GM12878 (cell line): ENCODE data around the gene NECAB2. TPM values are rescaled to one million over a fixed set of nuclear protein-coding genes. Genes with fewer than 3 reads are reported as not detected.

ENCODE experiments used
- ATAC-seq: fragments of 200-7000 bp; cut with Tn5 transposase; 3 replicates; pipeline ENCODE4 v1.9.1; 2020; ENCODE audit warnings: mild to moderate bottlenecking, moderate library complexity
- BruUV-seq: library from RNA; stranded (reverse); fragments of 400-500 nt; replicated peaks from 2 replicates; lab custom pipeline; 2021; lab: Mats Ljungman, UMichigan
- CTCF ChIA-PET: fragments of 300-600 bp; sonication (Branson Sonifier 250); formaldehyde crosslinking; extraction: SDS; loops from one replicate; lab custom pipeline; 2021; ENCODE audit warnings: inconsistent platforms; lab: Yijun Ruan, JAX
- POLR2A ChIA-PET: fragments of 350-600 bp; formaldehyde crosslinking; extraction: SDS; loops from one replicate; lab custom pipeline; 2021; ENCODE audit warnings: inconsistent platforms; lab: Charles Lee
- RAD21 ChIA-PET: fragments of 300-600 bp; sonication (Branson Sonifier 250); formaldehyde crosslinking; loops from one replicate; lab custom pipeline; 2023; ENCODE audit warnings: antibody characterized with exemption; ENCODE audit not compliant: unreplicated experiment; lab: Charles Lee
- SMC1A ChIA-PET: fragments of 300-600 bp; sonication (Branson Sonifier 250); formaldehyde crosslinking; loops from one replicate; lab custom pipeline; 2023; ENCODE audit not compliant: unreplicated experiment, uncharacterized antibody; lab: Charles Lee
- DNase-seq: peaks from one replicate; pipeline ENCODE4 v3.0.0-alpha.2; 2011; ENCODE audit warnings: low read depth, low spot score
- FAIRE-seq: peaks from 3 replicates; lab custom pipeline; 2011; peaks lifted over from hg19 to GRCh38; lab: Jason Lieb, UNC
- H2AFZ ChIP-seq: 2 replicates; pipeline ENCODE4 v1.6.0; 2011; ENCODE audit warnings: low read depth, low read length, control low read depth; ENCODE audit not compliant: control insufficient read depth
- H3K27ac ChIP-seq: 2 replicates; pipeline ENCODE4 v1.5.1; 2011; ENCODE audit warnings: control low read depth; ENCODE audit not compliant: control insufficient read depth, insufficient read depth
- H3K27me3 ChIP-seq, 2 experiments: replicated peaks in 1 of 2; 2 replicates each; pipeline versions ENCODE4 v1.6.0 to v1.6.1; 2011; ENCODE audit warnings: low read length in 1 of 2; ENCODE audit not compliant: control insufficient read depth in 2 of 2, insufficient read depth in 2 of 2
- H3K36me3 ChIP-seq, 2 experiments: 2 replicates each; pipeline ENCODE4 v1.5.1; 2011; ENCODE audit warnings: low read length in 1 of 2; ENCODE audit not compliant: control insufficient read depth in 2 of 2, insufficient read depth in 2 of 2
- H3K4me1 ChIP-seq: 2 replicates; pipeline ENCODE4 v1.6.1; 2011; ENCODE audit warnings: mild to moderate bottlenecking, low read length, moderate library complexity, mixed read lengths; ENCODE audit not compliant: control insufficient read depth, insufficient read depth
- H3K4me2 ChIP-seq: 2 replicates; pipeline ENCODE4 v1.6.0; 2011; ENCODE audit warnings: control low read depth; ENCODE audit not compliant: control insufficient read depth, insufficient read depth
- H3K4me3 ChIP-seq: fragments of 200-600 bp; sonication (generic); 2 replicates; pipeline ENCODE4 v1.5.1; 2016
- H3K79me2 ChIP-seq: 2 replicates; pipeline ENCODE4 v1.6.0; 2011; ENCODE audit warnings: low read length; ENCODE audit not compliant: control insufficient read depth, insufficient read depth
- H3K9ac ChIP-seq: 2 replicates; pipeline ENCODE4 v1.8.0; 2011; ENCODE audit warnings: low read length, control low read depth, mixed read lengths; ENCODE audit not compliant: control insufficient read depth, insufficient read depth
- H3K9me3 ChIP-seq: replicated peaks from 3 replicates; pipeline ENCODE4 v1.5.1; 2011; ENCODE audit warnings: mild to moderate bottlenecking, low read length; ENCODE audit not compliant: control insufficient read depth, insufficient read depth
- H4K20me1 ChIP-seq: 2 replicates; pipeline ENCODE4 v1.6.0; 2011; ENCODE audit not compliant: control insufficient read depth, insufficient read depth
- CBFB ChIP-seq: IDR thresholded peaks from 2 replicates; pipeline ENCODE4 v1.6.1; 2016; ENCODE audit warnings: antibody characterized with exemption, low read depth
- CREB1 ChIP-seq: IDR thresholded peaks from 2 replicates; pipeline ENCODE4 v1.6.1; 2012; ENCODE audit warnings: low read depth, mild to moderate bottlenecking, inconsistent platforms
- ESRRA ChIP-seq: IDR thresholded peaks from 2 replicates; pipeline ENCODE4 v1.6.1; 2012; ENCODE audit warnings: mild to moderate bottlenecking, low read length, improper control_type of control experiment
- FOXM1 ChIP-seq: IDR thresholded peaks from 2 replicates; pipeline ENCODE4 v1.6.1; 2012; ENCODE audit warnings: low read depth, mild to moderate bottlenecking, inconsistent platforms, low read length, moderate library complexity
- MTA3 ChIP-seq: IDR thresholded peaks from 2 replicates; pipeline ENCODE4 v1.6.1; 2012; ENCODE audit warnings: low read length, inconsistent platforms, borderline replicate concordance
- MXI1 ChIP-seq: fragments of 150-350 bp; IDR thresholded peaks from 2 replicates; pipeline ENCODE4 v1.6.1; 2011; ENCODE audit warnings: low read depth, mild to moderate bottlenecking, inconsistent platforms, low read length, improper control_type of control experiment
- NR2F1 ChIP-seq: fragments of 450-650 bp; conservative IDR thresholded peaks from 2 replicates; pipeline ENCODE4 v1.6.1; 2017; ENCODE audit warnings: mild to moderate bottlenecking
- RFX5 ChIP-seq: IDR thresholded peaks from 2 replicates; pipeline ENCODE4 v1.6.1; 2011; ENCODE audit warnings: low read depth, low read length, improper control_type of control experiment
- SPI1 ChIP-seq: IDR thresholded peaks from 2 replicates; pipeline ENCODE4 v1.6.1; 2011; ENCODE audit warnings: low read depth, mild to moderate bottlenecking, low read length, moderate library complexity, borderline replicate concordance; ENCODE audit not compliant: insufficient read depth
- SUZ12 ChIP-seq: fragments of 200-600 bp; sonication (generic); IDR thresholded peaks from one replicate; pipeline ENCODE4 v1.6.1; 2018; ENCODE audit warnings: antibody characterized with exemption, mild to moderate bottlenecking; ENCODE audit not compliant: unreplicated experiment
- TCF3 ChIP-seq: IDR thresholded peaks from 2 replicates; pipeline ENCODE4 v1.6.1; 2012; ENCODE audit warnings: low read depth, mild to moderate bottlenecking, low read length, borderline replicate concordance; ENCODE audit not compliant: insufficient read depth
- WRNIP1 ChIP-seq: IDR thresholded peaks from 2 replicates; pipeline ENCODE4 v1.6.1; 2011; ENCODE audit warnings: low read depth, low read length, improper control_type of control experiment, borderline replicate concordance
- WGBS: methylation state at CpG from one replicate; pipeline ENCODE4 v1.1.6; 2016; ENCODE audit warnings: low lambda C conversion rate; ENCODE audit not compliant: insufficient replicate concordance, insufficient coverage; ENCODE audit errors: missing lambda C conversion rate; 5-methylcytosine and 5-hydroxymethylcytosine counted together
- in situ Hi-C: fragments of 300-500 bp; cut with MboI; formaldehyde crosslinking; loops from 9 replicates; pipeline ENCODE4 v1.14.3; 2018; ENCODE audit warnings: mixed read lengths
- intact Hi-C: fragments of 100-400 bp; cut with micrococcal nuclease; formaldehyde crosslinking; loops from one replicate; pipeline ENCODE4 v1.14.2; 2022; ENCODE audit not compliant: unreplicated experiment
- polyA plus RNA-seq, 11 experiments: library from polyadenylated mRNA; depleted of rRNA in 4 of 11; unstranded in 6 of 11; stranded (reverse) in 5 of 11; fragments of >200 nt; fragmentation: Nextera tagmentation in 4 of 11; fragmentation: Illumina TruSeq in 1 of 11; extraction: Ambion mirVana in 4 of 11; extraction: Trizol in 1 of 11; gene quantifications; 1 replicate in 1 of 11; 2 replicates in 10 of 11; pipeline versions ENCODE4 v1.2.1 to v1.2.3, GENCODE V29; 2011 to 2016; ENCODE audit warnings: inconsistent platforms in 2 of 11, missing spikeins in 2 of 11, low read depth in 1 of 11
- total RNA-seq, 4 experiments: library from RNA; depleted of rRNA in 3 of 4; stranded (reverse); fragments of >200 nt in 3 of 4; fragmentation: Illumina TruSeq in 1 of 4; extraction: Trizol in 1 of 4; gene quantifications; 2 replicates each; pipeline versions ENCODE4 v1.2.1 to v1.2.3, GENCODE V29; 2013 to 2021
- TF ChIP-seq, protein P1 (sequence below): fragments of 450-650 bp; IDR thresholded peaks from 2 replicates; pipeline ENCODE4 v1.6.1; 2017; ENCODE audit warnings: mild to moderate bottlenecking, low read depth, inconsistent platforms; ENCODE audit not compliant: poor library complexity, severe bottlenecking
- TF ChIP-seq, protein P2 (sequence below): fragments of 450-650 bp; IDR thresholded peaks from 2 replicates; pipeline ENCODE4 v1.6.1; 2016; ENCODE audit warnings: mild to moderate bottlenecking, moderate library complexity, borderline replicate concordance

Gene NECAB2
- total and polyA plus RNA-seq, 10 of the 15 experiments (the other 5 are each of a cell fraction or from before 2014, with no cell fraction given) = not detected

DNA sequence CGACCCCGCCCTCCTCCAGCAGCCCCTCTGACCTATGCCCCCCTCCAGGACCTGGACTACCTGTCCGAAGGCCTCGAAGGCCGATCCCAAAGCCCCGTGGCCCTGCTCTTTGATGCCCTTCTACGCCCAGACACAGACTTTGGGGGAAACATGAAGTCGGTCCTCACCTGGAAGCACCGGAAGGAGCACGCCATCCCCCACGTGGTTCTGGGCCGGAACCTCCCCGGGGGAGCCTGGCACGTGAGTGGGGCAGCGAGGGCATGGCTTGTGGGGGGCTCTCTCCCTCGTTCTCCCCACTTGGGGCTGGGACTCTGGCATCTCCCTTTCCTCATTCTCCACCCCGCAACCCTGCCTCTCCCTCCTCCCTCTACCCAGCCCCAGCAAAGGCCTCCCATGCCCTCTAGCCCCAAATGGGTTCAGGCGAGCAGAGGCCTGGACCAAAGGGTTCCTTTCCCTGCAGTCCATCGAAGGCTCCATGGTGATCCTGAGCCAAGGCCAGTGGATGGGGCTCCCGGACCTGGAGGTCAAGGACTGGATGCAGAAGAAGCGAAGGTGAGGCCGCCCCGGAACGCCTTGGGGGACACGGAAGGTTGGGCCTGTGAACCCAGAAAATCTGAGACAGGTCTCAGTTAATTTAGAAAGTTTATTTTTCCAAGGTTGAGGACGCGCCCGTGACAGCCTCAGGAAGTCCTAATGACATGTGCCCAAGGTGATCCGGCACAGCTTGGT is 7.4 kb upstream of the NECAB2 start:
- RAD21 ChIA-PET = no interaction called here
- H4K20me1 ChIP-seq = no peaks in the 10 kb centered on the region
- no peak overlapping the region for H3K27ac ChIP-seq
- no peak overlapping the region for H2AFZ ChIP-seq
- in situ Hi-C loops = no loop called here
- no peak overlapping the region for H3K9ac ChIP-seq
- no peaks in the 10 kb centered on the region for H3K4me1 ChIP-seq
- FAIRE-seq (no peak), DNase-seq (no peak), ATAC-seq (no peak)
- CTCF ChIA-PET = no interaction called here
- BruUV-seq = no TSS peak
- no peaks in the 10 kb centered on the region for H3K79me2 ChIP-seq
- no peaks in the 10 kb centered on the region for H3K27me3 ChIP-seq
- H3K4me3 ChIP-seq = no peak overlapping the region
- H3K9me3 ChIP-seq = no peaks in the 10 kb centered on the region
- SMC1A ChIA-PET = no interaction called here
- WGBS = 51% methylated on average over 27 of the region's 29 CpGs
- TF ChIP-seq NR2F1 (no peak), SPI1 (no peak), FOXM1 (no peak), CREB1 (no peak), WRNIP1 (no peak), TCF3 (no peak), RFX5 (no peak), MTA3 (no peak), CBFB (no peak), SUZ12 (no peak), ESRRA (no peak), MXI1 (no peak)
- TF ChIP-seq, protein P1, sequence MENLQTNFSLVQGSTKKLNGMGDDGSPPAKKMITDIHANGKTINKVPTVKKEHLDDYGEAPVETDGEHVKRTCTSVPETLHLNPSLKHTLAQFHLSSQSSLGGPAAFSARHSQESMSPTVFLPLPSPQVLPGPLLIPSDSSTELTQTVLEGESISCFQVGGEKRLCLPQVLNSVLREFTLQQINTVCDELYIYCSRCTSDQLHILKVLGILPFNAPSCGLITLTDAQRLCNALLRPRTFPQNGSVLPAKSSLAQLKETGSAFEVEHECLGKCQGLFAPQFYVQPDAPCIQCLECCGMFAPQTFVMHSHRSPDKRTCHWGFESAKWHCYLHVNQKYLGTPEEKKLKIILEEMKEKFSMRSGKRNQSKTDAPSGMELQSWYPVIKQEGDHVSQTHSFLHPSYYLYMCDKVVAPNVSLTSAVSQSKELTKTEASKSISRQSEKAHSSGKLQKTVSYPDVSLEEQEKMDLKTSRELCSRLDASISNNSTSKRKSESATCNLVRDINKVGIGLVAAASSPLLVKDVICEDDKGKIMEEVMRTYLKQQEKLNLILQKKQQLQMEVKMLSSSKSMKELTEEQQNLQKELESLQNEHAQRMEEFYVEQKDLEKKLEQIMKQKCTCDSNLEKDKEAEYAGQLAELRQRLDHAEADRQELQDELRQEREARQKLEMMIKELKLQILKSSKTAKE = no peak
- TF ChIP-seq, protein P2, sequence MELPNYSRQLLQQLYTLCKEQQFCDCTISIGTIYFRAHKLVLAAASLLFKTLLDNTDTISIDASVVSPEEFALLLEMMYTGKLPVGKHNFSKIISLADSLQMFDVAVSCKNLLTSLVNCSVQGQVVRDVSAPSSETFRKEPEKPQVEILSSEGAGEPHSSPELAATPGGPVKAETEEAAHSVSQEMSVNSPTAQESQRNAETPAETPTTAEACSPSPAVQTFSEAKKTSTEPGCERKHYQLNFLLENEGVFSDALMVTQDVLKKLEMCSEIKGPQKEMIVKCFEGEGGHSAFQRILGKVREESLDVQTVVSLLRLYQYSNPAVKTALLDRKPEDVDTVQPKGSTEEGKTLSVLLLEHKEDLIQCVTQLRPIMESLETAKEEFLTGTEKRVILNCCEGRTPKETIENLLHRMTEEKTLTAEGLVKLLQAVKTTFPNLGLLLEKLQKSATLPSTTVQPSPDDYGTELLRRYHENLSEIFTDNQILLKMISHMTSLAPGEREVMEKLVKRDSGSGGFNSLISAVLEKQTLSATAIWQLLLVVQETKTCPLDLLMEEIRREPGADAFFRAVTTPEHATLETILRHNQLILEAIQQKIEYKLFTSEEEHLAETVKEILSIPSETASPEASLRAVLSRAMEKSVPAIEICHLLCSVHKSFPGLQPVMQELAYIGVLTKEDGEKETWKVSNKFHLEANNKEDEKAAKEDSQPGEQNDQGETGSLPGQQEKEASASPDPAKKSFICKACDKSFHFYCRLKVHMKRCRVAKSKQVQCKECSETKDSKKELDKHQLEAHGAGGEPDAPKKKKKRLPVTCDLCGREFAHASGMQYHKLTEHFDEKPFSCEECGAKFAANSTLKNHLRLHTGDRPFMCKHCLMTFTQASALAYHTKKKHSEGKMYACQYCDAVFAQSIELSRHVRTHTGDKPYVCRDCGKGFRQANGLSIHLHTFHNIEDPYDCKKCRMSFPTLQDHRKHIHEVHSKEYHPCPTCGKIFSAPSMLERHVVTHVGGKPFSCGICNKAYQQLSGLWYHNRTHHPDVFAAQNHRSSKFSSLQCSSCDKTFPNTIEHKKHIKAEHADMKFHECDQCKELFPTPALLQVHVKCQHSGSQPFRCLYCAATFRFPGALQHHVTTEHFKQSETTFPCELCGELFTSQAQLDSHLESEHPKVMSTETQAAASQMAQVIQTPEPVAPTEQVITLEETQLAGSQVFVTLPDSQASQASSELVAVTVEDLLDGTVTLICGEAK = no peak
- POLR2A ChIA-PET = no interaction called here
- H3K4me2 ChIP-seq = no peak overlapping the region
- no peaks in the 10 kb centered on the region for H3K36me3 ChIP-seq
- intact Hi-C loops = no loop called here
